DOHH2 (cell line): ENCODE results near the gene GRIA1.

Experiments
- EZH2phosphoT487 ChIP-seq: fragments of 200-600 bp; sonication (generic); IDR thresholded peaks from 2 replicates; pipeline ENCODE4 v1.6.1; 2017; ENCODE audit warnings: borderline replicate concordance, mild to moderate bottlenecking, antibody characterized with exemption, low read length, moderate library complexity, mixed read lengths
- TF ChIP-seq, protein P1 (sequence below): fragments of 200-600 bp; sonication (generic); IDR thresholded peaks from one replicate; pipeline ENCODE4 v1.5.1; 2014; ENCODE audit warnings: antibody characterized with exemption, mild to moderate bottlenecking, low read depth, low read length; ENCODE audit not compliant: poor library complexity, severe bottlenecking

- TF ChIP-seq, protein P1, sequence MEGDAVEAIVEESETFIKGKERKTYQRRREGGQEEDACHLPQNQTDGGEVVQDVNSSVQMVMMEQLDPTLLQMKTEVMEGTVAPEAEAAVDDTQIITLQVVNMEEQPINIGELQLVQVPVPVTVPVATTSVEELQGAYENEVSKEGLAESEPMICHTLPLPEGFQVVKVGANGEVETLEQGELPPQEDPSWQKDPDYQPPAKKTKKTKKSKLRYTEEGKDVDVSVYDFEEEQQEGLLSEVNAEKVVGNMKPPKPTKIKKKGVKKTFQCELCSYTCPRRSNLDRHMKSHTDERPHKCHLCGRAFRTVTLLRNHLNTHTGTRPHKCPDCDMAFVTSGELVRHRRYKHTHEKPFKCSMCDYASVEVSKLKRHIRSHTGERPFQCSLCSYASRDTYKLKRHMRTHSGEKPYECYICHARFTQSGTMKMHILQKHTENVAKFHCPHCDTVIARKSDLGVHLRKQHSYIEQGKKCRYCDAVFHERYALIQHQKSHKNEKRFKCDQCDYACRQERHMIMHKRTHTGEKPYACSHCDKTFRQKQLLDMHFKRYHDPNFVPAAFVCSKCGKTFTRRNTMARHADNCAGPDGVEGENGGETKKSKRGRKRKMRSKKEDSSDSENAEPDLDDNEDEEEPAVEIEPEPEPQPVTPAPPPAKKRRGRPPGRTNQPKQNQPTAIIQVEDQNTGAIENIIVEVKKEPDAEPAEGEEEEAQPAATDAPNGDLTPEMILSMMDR = no peak
- TF ChIP-seq EZH2phosphoT487 = no peak
These were observed 318.7 kb downstream of the GRIA1 start for GRCh38 chr5:153809166-153809565.
